ENCODE results near the gene ASPG. TPM values are rescaled to one million over a fixed set of nuclear protein-coding genes. Genes with fewer than 3 reads are reported as not detected.
A peak's percentile ranks its signal among the peaks of the same experiment; 100 is the strongest.

ASPG gene
- polyA plus RNA-seq, 1 donor from 2014 or later = not detected

DNA sequence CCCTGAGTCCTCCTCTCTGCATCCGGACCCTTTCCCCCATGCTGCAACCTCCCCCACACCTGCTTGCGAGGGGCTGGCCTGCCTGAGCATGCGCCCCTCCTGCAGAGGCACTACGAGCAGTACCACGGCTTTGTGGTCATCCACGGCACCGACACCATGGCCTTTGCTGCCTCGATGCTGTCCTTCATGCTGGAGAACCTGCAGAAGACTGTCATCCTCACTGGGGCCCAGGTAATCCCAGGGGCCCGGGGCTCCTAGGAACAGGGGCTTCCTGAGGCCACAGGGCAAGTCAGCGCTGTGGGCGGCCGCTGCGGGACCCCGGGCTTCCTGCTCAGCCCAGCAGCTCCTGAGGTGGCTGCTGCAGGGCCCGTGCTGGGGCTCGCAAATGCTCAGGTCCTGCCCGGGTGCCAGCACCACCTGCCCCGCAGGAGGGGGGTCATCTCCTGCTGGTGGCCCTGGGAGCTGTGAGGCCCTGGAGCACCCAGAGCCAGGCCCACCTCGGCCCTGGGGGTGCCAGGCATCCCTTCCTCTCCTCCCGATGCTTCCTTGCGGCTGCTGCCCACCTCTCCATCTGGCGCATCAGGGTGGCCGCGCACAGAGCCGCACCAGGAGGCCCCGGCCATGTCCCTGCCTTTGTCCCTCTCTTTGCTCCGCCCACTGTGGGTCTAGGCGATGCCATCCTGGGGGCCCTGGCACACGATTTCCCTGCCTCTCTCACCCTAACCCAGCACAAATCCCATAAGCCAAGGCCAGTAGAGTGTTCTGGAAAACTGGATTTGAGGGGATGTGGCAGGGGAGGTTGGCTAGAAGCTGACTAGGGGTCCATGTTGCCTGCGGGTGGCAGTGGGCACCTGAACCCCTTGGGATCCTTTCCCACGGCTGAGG lies 10.2 kb downstream of the ASPG start:
- Mint-ChIP-seq H3K36me3 (no peaks in the 10 kb centered on the region), H3K27me3 (peaks cover 1% of the 10 kb centered on the region), H3K9me3 (no peaks in the 10 kb centered on the region), H3K27ac (peak overlapping the region in 1 of 3 donors; percentile 31), H3K4me3 (no peak overlapping the region), H3K4me1 (peaks cover 0 to 2% (median 0%) of the 10 kb centered on the region in 3 donors)

DNA sequence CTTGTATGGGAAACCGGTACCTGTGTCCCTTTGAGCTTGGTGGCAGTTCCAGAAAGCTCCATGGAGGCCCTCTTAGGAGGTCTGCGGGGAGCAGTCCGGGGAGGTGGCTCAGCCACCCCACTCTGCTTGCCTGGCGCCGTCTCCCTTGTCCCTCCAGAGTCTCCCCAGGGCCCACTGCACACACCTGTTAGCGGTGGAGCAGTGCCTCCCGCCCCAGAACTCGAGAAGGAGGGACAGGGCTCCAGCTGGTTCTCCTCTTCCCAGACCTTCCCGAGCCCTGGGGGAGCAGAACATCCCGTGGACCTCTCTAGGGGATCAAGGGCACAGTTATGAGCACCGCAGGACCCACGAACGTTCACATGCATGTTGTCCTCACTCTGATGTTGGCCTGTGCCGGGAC lies 10.8 kb downstream of the ASPG start:
- H3K4me1 Mint-ChIP-seq = peaks cover 0 to 2% (median 0%) of the 10 kb centered on the region in 3 donors
- H3K36me3 Mint-ChIP-seq = no peaks in the 10 kb centered on the region
- H3K4me3 Mint-ChIP-seq = no peak overlapping the region
- H3K27ac Mint-ChIP-seq = no peak overlapping the region
- H3K27me3 Mint-ChIP-seq = peaks cover 1% of the 10 kb centered on the region
- H3K9me3 Mint-ChIP-seq = no peaks in the 10 kb centered on the region

DNA sequence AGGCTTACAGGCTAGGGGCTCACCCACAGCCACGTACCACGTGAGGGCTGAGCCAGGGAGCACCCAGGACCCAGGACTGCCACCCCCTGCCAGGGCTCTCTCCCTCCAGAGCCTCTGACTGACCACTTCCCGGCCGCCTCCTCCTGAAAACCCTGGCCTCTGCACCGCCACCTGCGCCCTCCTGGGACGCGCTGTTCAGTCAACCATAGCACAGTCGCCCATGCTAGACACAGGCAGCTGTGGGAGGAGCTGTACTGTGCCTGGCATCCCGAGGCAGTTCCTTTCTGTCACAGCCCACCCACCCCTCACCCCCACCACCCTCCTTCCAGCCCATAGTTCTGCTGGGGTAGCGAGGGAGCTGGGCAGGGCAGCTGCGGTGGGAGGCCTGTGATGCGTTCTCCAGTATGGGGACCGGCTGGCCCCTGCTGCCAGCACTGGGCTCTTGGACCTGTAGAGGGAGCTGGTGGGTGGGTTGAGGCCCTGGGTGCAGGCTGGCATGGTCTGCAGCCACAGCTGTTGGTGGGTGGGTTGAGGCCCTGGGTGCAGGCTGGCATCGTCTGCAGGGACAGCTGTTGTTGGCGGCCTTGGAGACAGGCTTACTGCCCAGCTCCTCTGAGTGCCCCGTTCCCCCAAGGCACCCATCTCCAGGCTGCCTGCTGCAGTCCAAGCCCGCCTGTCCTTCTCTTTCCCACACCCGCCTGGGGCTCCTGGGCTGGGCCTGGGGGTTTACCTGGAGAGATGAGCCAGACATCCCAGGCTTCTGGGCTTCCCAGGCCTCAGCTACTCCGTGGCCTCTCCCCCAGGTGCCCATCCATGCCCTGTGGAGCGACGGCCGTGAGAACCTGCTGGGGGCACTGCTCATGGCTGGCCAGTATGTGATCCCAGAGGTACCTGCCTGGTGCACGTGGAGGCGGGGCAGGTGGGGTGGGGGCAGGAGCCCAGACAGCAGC lies 11.5 kb downstream of the ASPG start:
- Mint-ChIP-seq H3K4me1 (peaks cover 0 to 2% (median 0%) of the 10 kb centered on the region in 3 donors), H3K36me3 (no peaks in the 10 kb centered on the region), H3K9me3 (no peaks in the 10 kb centered on the region), H3K27me3 (peaks cover 1% of the 10 kb centered on the region), H3K4me3 (no peak overlapping the region), H3K27ac (no peak overlapping the region)

DNA sequence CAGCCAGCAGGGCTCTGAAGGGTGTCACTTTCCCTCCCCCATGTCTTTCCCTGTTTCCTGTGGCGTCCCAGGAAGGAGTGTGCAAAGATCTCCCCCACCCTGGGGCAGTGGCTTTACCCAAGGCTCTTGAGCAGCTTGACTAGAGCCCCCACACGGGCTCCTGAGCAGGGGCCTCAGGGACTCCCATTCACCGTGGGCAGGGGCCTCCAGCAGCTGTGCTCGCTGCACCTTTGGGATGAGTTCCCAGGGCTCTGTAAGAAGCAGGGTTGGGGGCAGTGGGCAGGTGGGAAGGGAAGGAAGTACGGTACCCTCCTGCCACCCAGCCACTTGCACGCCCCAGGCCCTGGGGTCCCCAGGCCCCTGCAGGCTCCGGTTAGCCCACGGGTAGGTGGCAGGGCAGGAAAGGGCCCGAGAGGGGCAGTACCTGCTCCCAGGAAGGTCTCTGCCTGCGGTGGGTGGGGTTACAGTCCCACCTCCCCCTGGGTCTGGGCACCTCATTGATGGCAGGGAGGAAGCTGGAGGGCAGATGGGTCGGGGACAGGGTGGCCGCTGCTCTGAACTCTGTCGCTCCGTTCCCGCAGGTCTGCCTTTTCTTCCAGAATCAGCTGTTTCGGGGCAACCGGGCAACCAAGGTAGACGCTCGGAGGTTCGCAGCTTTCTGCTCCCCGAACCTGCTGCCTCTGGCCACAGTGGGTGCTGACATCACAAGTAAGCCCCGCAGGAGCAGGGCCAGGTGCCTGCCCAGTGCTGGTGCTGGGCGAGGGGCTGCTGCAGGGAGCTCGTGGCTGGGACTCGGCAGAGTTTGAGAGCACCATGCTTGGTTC lies 13.0 kb downstream of the ASPG start:
- H3K9me3 Mint-ChIP-seq = no peaks in the 10 kb centered on the region
- no peak overlapping the region for H3K27ac Mint-ChIP-seq
- H3K36me3 Mint-ChIP-seq = no peaks in the 10 kb centered on the region
- H3K4me1 Mint-ChIP-seq = peaks cover 0 to 2% (median 0%) of the 10 kb centered on the region in 3 donors
- peaks cover 1% of the 10 kb centered on the region for H3K27me3 Mint-ChIP-seq
- no peak overlapping the region for H3K4me3 Mint-ChIP-seq

DNA sequence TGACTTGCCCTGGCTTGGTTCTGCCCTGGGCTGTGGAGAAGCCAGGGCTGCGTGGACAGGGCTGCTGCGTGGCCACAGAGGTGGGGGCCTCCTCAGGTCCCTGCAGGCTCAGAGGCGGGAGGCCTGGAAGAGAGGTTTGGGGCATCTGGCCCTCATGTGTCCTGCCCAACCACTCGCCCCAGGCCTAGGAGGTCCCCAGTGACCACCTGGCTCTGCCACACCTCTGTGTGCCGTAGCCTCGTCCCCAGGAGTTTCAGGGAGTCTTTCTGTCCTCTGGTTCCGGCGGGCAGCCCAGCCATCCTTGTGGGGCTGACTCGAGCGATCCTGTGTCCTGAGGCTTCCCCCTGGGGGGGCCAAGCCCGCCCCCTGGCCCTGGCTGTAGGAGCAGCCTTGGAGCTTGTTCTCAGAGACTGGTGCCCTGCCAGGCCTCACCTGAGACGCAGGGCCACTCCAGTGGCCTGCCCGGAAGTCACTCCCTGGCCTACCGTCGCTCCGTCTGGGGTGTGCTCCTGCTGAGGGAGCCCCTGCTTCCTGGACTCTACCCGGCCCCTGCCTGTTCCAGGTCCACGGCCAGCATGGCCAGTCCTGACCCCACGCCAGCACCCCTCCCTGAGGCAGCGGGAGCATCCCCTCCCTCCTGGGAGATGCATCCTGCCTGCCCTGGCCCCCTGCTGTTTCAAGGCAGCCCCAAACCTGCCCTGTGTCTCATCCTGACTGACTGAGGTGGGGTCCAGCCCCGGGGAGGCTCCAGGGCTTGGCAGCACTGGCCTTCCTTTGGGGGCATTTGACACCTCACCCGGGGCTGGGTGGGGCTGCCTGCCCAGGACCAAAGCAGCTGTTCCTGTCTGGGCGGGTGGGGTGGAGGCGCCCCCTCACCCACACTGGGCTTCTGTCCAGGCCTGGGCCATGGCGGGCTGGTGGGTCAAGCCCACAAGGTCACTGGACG lies 13.9 kb downstream of the ASPG start:
- H3K9me3 Mint-ChIP-seq = no peaks in the 10 kb centered on the region
- H3K27me3 Mint-ChIP-seq = peaks cover 1% of the 10 kb centered on the region
- no peak overlapping the region for H3K27ac Mint-ChIP-seq
- H3K4me1 Mint-ChIP-seq = peaks cover 0 to 2% (median 0%) of the 10 kb centered on the region in 3 donors
- H3K4me3 Mint-ChIP-seq = no peak overlapping the region
- no peaks in the 10 kb centered on the region for H3K36me3 Mint-ChIP-seq

DNA sequence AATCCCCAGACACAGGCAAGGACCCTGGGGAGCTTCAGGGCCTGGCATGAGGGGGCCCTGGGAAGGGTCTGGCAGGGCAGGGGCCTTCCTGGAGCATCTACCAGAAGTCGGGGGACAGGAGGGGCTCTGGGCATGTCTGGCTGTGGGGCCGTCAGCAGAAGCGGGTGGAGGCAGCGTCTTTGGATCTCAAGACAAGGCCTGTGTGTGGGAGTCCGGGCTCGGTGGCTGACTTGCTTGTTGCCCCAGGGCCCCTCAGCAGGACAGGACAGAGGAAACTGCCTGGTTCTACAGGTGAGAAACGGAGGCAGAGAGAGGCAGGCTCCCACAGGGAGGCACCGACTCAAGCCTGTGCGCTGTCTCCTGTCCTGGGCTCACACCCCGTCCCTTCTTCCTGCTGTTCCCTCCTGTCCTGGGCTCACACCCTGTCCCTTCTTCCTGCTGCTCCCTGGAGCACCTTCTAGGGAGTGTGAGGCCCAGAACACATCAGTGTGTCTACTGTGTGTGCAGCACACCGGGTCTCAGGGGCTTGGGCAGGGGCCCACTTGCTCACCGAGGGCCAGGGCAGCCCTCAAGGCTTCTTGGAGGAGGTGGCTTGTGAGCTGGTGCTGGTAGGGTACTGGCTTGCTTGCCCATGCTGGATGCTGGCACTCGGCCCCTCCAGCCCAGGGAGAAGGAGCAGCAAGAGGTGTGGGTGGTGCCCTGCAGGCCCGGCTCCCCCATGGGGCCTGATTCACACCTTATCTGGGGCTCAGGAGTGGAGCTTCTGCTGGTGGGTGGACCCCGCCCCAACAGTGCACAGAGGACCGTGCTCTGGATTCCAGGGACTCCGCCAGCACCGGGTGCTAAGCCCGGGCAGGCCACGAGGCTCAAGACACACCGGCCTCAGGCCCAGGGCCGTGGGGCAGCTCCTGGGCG lies 14.9 kb downstream of the ASPG start:
- Mint-ChIP-seq H3K9me3 (no peaks in the 10 kb centered on the region), H3K27me3 (no peaks in the 10 kb centered on the region), H3K4me3 (peak overlapping the region in 1 of 4 donors; percentile 47), H3K27ac (no peak overlapping the region), H3K36me3 (no peaks in the 10 kb centered on the region), H3K4me1 (peaks cover 0 to 2% (median 0%) of the 10 kb centered on the region in 3 donors)

DNA sequence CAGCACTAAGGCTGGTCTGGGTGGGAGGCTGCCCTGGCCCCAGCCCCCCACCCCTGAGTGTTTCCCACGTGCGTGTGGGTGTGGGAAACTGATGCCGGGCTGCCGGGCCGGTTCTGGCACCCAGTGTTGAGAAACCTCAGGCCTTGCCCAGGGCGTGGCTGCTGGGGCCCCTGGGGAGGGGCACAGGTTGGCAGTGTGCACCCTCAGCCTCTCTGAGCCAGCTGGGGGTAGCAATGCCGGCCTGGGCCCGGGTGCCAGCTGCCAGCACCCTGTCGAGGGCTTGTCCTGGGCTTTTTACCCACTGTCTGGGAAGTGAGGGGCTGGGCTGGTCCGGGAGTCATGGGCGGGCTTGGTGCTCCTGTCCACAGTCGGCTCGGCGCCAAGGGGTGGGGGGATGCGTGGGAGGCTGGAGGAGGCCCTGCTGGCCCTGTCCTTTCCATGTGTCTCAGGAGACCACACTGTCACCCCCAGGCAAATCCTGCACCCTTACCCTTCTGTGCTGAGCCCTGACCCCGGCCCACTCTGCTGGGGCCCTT lies 15.7 kb downstream of the ASPG start:
- Mint-ChIP-seq H3K27me3 (peaks cover 1% of the 10 kb centered on the region), H3K4me3 (no peak overlapping the region), H3K4me1 (no peaks in the 10 kb centered on the region), H3K27ac (no peak overlapping the region), H3K9me3 (no peaks in the 10 kb centered on the region), H3K36me3 (no peaks in the 10 kb centered on the region)

DNA sequence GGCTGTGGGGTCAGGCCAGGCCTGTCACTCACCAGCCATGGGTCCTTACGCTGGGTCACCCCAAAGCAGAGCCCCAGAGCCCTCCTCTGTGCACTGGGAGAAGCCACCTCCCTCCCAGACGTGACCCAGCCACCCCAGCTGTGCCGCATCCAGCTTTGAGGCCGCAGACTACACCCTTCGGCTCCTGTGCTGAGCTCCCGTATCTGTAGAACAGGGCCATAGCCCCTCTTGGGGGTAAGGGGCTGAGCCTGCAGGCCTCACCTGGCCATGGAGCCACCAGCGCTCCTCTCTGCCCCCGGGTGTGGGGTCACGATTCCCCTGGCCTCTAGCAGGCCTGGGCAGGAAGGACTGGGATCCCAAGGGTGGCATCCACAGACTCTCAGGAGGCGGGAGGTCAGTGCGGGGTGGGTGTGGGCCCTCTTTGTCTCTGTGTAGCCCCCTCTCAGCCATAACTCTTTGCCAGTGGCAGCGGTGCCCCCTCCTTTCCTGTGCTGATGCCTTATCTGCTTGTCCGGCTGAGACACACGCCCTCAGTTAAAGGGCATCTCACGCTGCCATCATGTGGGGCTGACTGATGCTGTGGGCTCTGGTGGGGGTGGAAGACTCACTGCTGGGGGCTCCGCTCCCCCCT lies 16.3 kb downstream of the ASPG start:
- Mint-ChIP-seq H3K4me3 (no peak overlapping the region), H3K4me1 (no peaks in the 10 kb centered on the region), H3K9me3 (no peaks in the 10 kb centered on the region), H3K27ac (no peak overlapping the region), H3K36me3 (no peaks in the 10 kb centered on the region), H3K27me3 (peaks cover 1% of the 10 kb centered on the region)

DNA sequence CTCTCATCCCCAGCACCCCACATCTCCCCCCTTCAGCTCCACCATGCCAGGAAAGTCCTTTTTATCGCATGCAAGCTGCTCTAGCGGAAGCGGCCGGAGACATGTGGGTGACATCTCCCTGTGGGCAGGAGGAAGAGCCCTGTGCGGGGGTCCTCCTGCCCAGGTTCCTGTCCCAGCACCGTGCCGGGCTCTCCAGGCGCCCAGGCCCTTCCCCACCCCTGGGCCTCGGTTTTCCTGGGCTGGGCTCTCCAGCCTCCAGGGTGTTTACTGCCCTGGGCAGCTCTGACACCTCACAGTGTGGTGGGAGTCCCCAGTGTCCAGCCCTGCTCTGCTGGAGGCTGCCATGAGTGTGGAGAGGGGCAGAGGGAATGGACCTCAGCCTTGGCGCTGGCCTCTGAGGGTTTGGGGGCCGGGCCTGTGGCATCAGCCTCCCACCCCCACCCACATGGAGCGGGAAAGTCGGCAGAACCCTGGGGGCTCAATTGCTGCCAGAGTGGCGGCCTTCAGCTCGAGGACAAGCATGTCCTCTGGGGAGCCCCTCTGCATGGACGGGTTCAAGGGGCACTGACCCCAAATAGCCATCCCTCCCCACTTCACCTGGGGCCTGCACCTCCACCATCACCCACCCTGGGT lies 16.9 kb downstream of the ASPG start:
- Mint-ChIP-seq H3K4me1 (no peaks in the 10 kb centered on the region), H3K27me3 (peaks cover 1% of the 10 kb centered on the region), H3K36me3 (no peaks in the 10 kb centered on the region), H3K27ac (no peak overlapping the region), H3K9me3 (no peaks in the 10 kb centered on the region), H3K4me3 (no peak overlapping the region)

DNA sequence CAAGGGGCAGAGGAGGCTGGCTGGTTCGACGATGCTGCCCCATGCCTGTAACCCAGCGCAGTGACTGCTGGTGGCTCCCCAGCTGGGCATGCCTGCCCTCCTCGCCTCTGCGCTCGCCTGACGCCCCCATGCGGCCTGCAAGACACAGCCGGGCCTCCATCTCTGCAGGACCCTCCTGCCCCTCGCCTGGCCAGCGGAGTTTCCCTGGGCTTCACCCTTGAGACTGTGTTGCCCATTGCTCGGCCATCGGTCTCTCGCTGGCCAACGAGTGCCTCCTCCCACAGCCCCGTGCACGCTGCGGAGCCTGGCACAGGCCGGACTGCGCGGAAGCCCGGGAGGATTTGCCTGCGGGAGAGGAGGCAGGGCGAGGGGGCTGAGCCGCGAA lies 17.6 kb downstream of the ASPG start:
- H3K36me3 Mint-ChIP-seq = no peaks in the 10 kb centered on the region
- H3K9me3 Mint-ChIP-seq = no peaks in the 10 kb centered on the region
- H3K4me1 Mint-ChIP-seq = no peaks in the 10 kb centered on the region
- H3K27ac Mint-ChIP-seq = no peak overlapping the region
- H3K4me3 Mint-ChIP-seq = no peak overlapping the region
- H3K27me3 Mint-ChIP-seq = peaks cover 1% of the 10 kb centered on the region

DNA sequence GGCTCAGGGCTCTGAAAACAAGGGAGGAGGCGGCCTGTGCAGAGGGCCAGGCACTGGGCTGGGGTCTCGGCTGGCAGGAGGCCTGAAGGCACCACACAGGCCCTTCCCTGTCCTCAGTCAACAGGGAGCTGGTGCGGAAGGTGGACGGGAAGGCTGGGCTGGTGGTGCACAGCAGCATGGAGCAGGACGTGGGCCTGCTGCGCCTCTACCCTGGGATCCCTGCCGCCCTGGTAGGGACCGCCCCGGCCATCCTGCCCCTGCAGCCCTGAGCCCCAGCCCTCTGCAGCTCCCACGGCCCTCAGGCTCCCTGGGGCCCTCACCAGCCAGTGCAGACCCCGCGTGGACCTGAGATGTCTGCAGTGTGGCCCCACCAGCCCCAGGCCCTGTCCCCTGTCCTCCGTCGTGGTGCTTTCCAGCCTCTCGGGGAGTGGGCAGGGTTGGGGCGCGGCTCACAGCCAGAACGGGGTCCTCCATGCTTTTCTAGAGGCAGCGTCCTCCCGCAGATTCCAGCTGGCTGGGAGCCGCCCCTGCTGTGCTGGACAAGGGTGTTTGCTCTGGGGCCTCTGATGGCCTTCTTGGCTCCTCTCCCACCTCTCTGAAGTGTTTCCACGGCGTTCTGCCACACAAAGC lies 18.1 kb downstream of the ASPG start:
- H3K36me3 Mint-ChIP-seq = no peaks in the 10 kb centered on the region
- no peak overlapping the region for H3K4me3 Mint-ChIP-seq
- H3K4me1 Mint-ChIP-seq = no peaks in the 10 kb centered on the region
- H3K9me3 Mint-ChIP-seq = no peaks in the 10 kb centered on the region
- peaks cover 1% of the 10 kb centered on the region for H3K27me3 Mint-ChIP-seq
- H3K27ac Mint-ChIP-seq = no peak overlapping the region
